ENCODE results near the gene FAM107B. TPM values are rescaled to one million over a fixed set of nuclear protein-coding genes. Genes with fewer than 3 reads are reported as not detected.
"Not testable (repeated sequence)": the region's sequence is repeated elsewhere in the genome, so short reads cannot be mapped to it uniquely, and the experiment has no call there.

The FAM107B gene
- total RNA-seq, 1 experiment from 2014 or later, result 36.5 TPM

GRCh38 chr10:14737808-14738545 is 36.7 kb downstream of the FAM107B start:
- DNase-seq (ENCODE audit: extremely low read depth, low read depth), result no peak

GRCh38 chr10:14736600-14737081 is 38.1 kb downstream of the FAM107B start:
- no peak for DNase-seq (ENCODE audit: extremely low read depth, low read depth)

- no peak for DNase-seq (ENCODE audit: extremely low read depth, low read depth)
These were observed 38.7 kb downstream of the FAM107B start for GRCh38 chr10:14736043-14736442.

- no peak for DNase-seq (ENCODE audit: extremely low read depth, low read depth)
These were observed 42.7 kb downstream of the FAM107B start for GRCh38 chr10:14731875-14732512.

GRCh38 chr10:14728346-14728745 is 46.4 kb downstream of the FAM107B start:
- no peak for DNase-seq (ENCODE audit: extremely low read depth, low read depth)

- no peak for DNase-seq (ENCODE audit: extremely low read depth, low read depth)
These were observed 46.8 kb downstream of the FAM107B start for GRCh38 chr10:14727924-14728323.

- DNase-seq (ENCODE audit: extremely low read depth, low read depth), result no peak
These were observed 47.2 kb downstream of the FAM107B start for GRCh38 chr10:14727465-14727864.

GRCh38 chr10:14724931-14725330 is 49.8 kb downstream of the FAM107B start:
- no peak for DNase-seq (ENCODE audit: extremely low read depth, low read depth)

- no peak for DNase-seq (ENCODE audit: extremely low read depth, low read depth)
These were observed 51.5 kb downstream of the FAM107B start for GRCh38 chr10:14723052-14723689.

- DNase-seq (ENCODE audit: extremely low read depth, low read depth), result no peak
These were observed 57.1 kb downstream of the FAM107B start for GRCh38 chr10:14717552-14717951.

- no peak for DNase-seq (ENCODE audit: extremely low read depth, low read depth)
These were observed 61.7 kb downstream of the FAM107B start for GRCh38 chr10:14712991-14713424.

GRCh38 chr10:14709344-14709743 is 65.4 kb downstream of the FAM107B start:
- not testable (repeated sequence) for DNase-seq (ENCODE audit: extremely low read depth, low read depth)

GRCh38 chr10:14707481-14707880 is 67.2 kb downstream of the FAM107B start:
- DNase-seq (ENCODE audit: extremely low read depth, low read depth), result no peak

GRCh38 chr10:14705548-14706230 is 69.0 kb downstream of the FAM107B start:
- DNase-seq (ENCODE audit: extremely low read depth, low read depth), result no peak

GRCh38 chr10:14703631-14704001 is 71.1 kb downstream of the FAM107B start:
- no peak for DNase-seq (ENCODE audit: extremely low read depth, low read depth)

- no peak for DNase-seq (ENCODE audit: extremely low read depth, low read depth)
These were observed 73.2 kb downstream of the FAM107B start for GRCh38 chr10:14701466-14701865.

- DNase-seq (ENCODE audit: extremely low read depth, low read depth), result no peak
These were observed 74.2 kb downstream of the FAM107B start for GRCh38 chr10:14700546-14700945.

GRCh38 chr10:14699482-14699881 is 75.2 kb downstream of the FAM107B start:
- no peak for DNase-seq (ENCODE audit: extremely low read depth, low read depth)

GRCh38 chr10:14698829-14699170 is 75.9 kb downstream of the FAM107B start:
- DNase-seq (ENCODE audit: extremely low read depth, low read depth), result no peak

GRCh38 chr10:14698111-14698828 is 76.4 kb downstream of the FAM107B start:
- DNase-seq (ENCODE audit: extremely low read depth, low read depth), result no peak

GRCh38 chr10:14697281-14697680 is 77.4 kb downstream of the FAM107B start:
- DNase-seq (ENCODE audit: extremely low read depth, low read depth), result no peak

All from NCI-H460 (cell line).